DND-41 (cell line): Measurements from ENCODE around the gene CARNS1.

Experiments
- CTCF ChIP-seq: IDR thresholded peaks from 2 replicates; pipeline ENCODE4 v1.5.1; 2012; ENCODE audit warnings: borderline replicate concordance, low read length, moderate library complexity, mild to moderate bottlenecking; ENCODE audit not compliant: poor library complexity, severe bottlenecking; ENCODE audit errors: extremely low read depth
- EZH2 ChIP-seq: IDR thresholded peaks from 3 replicates; pipeline ENCODE4 v1.6.1; 2012; ENCODE audit warnings: borderline replicate concordance, low read depth, mild to moderate bottlenecking, moderate library complexity, low read length, inconsistent platforms; ENCODE audit not compliant: severe bottlenecking

- TF ChIP-seq CTCF (no peak), EZH2 (no peak)
These were observed 22.0 kb upstream of the CARNS1 start for GRCh38 chr11:67393437-67393836.
